HG03354 (cell line): ENCODE data around the gene LMX1B.
"Not testable (repeated sequence)": the region's sequence is repeated elsewhere in the genome, so short reads cannot be mapped to it uniquely, and the experiment has no call there.

Experiments
- ATAC-seq: cut with Tn5 transposase; IDR thresholded peaks from one replicate; pipeline ENCODE4 v1.9.1; 2021; ENCODE audit warnings: mild to moderate bottlenecking; ENCODE audit not compliant: unreplicated experiment, poor library complexity, severe bottlenecking

Gene LMX1B

DNA sequence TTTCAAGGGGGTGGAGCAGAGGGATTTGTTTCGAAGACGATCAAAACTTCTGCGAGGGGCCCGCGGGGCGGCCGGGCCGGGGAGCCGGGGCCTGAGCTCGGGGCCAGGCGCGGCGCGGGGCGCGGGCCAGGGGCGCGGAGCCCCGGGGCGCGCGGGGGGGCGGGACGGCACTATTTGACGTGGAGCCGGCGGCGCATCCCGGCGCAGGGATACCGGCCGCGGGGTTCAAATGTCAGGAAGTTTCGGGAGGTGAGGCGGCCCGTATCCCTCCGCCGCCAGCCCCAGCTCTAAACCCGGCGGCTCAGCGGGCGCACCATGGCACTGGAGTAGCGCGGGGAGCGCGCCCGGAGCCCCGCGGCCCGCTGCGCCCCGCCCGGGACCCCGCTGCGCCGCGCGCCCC, at the start of gene LMX1B:
Gene LMX1B (plus strand): TSS at position 278 of the 400 bp plus-strand sequence. CDS start 522 bp downstream, outside the sequence.
- no peak for ATAC-seq

DNA sequence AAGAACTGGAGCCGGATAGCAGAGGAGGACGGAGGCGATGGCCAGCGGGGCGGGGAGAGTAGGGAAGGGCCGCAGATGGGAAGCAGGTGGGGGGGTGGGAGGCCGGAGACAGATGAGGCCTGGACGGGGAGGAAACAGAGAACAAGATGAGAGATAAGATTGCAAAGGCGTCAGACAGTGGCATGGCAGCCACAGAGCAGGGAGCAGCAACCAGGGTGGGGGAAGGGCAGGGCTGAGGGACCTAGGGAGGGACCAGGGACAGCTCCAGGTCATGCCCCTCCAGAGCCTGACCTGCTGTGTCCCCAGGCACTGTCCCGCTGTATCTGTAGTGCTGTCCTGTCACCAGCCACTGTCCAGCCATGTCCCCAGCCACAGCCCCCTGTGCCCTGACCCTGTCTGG, 49.6 kb upstream of the LMX1B start:
- ATAC-seq: no peak

DNA sequence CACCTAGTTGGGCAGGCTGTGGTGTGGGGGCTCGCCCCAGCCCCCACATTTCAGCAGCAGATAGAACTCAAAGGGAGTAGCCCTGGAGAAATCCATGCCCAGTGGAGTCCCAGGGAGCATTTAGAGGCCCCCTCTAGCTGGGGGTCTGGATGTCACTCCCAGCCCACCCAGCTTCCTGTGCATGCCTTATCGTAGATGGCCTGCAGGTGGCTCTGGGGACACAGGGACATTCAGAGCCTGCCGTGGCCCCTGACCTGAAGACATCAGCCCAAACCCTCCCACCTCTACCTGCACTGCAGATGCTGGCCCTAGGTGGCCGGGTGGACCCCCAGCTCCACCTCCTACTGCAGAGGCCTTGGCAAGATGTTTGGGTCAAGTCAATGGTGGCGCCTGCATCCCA, 49.0 kb upstream of the LMX1B start:
- ATAC-seq: no peak

DNA sequence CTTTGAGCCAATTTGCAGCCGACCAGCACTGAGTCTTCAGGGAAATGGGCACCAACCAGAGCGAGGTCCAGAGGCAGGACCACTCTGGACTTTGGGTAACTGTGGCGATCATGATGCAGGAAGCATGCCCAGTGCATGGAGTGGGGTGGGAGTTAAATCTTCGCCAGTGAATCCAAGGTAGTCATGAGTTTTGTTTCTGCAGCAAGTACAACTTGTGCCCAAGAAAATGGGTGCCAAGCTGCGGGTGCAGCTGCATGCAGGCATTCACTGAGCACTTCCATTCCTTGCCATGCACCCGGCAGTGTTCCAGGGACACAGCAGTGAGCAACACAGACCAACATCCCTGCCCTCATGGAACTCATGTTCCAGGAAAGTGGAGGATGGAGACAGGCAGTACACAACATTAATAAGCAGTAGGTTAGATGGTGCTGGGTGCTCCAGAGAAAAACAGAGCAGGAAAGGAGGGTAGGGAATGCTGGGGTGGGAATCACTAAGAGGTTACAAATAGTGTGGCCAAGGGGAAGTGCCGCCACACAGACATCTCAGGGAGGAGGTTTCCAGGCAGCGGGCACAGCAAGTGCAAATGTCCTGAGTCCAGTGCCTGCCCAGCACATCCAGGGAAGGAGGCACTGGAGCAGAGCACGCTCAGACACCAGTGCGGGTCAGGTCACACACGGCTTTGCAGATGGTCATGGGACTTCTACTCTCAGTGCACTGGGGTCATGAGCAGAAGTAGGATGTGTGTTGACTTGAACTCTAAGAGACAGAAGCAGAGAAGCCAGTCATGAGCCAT, 48.2 kb upstream of the LMX1B start:
- ATAC-seq: no peak

DNA sequence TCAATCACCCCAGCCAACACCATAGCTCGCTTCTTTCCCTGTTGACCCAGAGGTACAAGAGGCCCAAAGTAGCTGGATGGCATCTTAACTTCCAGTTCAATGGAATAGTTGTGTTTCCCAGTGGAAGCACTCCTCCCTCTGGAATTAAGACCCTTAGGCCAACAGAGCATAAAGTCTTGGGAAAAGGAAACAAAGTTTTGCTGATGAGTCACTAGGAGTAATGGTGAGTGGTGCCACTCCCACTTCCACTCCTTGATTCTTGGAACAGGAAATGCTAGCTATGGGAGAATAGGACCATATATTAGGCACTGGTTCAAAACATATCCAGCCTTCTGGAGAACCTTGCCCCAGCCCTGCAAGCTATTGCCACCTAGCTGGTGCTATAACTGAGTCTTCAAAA, 44.7 kb upstream of the LMX1B start:
- ATAC-seq: no peak

DNA sequence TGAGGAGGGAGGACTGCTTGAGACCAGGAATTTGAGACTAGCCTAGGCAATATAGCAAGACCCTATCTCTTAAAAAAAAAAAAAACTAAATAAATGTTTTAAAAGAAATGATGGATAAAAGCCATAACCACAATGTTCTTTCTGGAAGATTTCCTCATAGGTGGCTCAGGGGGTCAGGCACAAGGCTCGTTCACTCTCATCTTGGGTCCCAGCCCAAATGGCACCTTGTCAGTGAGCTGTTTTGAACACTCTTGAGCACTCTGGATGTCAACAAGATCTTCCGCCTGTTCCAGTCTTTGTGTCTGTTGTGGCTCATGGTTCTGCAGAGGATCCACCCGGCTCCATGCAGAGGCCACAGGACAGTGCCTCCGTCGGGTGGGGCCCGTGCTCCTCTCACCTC, 35.7 kb upstream of the LMX1B start:
- no peak for ATAC-seq

DNA sequence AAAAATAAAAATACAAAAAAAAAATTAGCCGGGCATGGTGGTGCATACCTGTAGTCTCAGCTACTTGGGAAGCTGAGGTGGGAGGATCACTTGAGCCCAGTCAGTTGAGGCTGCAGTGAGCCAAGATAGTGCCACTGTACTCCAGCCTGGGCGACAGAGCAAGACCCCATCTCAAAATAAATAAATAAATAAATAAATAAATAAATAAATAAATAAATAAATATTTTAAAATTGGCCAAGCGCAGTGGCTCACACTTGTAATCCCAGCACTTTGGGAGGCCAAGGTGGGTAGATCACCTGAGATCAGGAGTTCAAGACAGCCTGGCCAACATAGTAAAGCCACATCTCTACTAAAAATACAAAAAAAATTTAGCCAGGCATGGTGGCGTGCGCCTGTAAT, 33.4 kb upstream of the LMX1B start:
- not testable (repeated sequence) for ATAC-seq

DNA sequence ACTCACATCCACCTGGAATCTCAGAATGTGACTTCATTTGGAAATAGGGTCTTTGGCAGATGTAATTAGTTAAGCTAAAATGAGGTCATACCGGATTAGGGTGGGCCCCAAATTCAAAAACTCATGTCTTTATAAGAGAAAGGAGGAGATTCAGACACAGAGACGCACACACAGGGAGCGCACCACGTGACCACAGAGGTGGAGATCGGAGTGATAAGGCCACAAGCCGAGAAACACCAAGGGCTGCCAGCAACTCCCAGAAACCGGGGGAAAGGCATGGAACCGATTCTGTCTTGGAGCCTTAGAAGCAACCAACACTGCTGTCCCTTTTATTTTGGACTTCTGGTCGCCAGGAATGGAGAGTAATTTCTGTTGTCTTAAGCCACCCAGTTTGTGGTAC, 31.8 kb upstream of the LMX1B start:
- ATAC-seq: no peak

DNA sequence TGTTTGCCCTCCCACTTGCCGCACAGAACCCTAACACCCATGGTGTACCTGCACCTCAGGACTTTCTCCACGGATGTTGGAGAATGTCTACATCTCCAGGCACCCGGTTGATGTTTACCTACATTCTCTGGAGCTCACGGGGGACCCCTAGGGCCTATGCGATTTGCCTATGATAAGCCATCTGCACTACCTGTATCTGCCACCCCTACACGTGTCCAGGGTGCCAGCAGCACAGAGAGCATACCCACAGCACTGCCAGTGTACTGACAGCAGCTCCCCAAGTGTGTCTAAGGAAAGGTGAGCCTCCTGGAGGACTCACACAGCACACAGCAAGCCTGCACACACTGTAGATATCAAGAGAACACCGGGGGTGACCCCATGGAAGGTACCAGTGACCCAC, 31.3 kb upstream of the LMX1B start:
- ATAC-seq: no peak

DNA sequence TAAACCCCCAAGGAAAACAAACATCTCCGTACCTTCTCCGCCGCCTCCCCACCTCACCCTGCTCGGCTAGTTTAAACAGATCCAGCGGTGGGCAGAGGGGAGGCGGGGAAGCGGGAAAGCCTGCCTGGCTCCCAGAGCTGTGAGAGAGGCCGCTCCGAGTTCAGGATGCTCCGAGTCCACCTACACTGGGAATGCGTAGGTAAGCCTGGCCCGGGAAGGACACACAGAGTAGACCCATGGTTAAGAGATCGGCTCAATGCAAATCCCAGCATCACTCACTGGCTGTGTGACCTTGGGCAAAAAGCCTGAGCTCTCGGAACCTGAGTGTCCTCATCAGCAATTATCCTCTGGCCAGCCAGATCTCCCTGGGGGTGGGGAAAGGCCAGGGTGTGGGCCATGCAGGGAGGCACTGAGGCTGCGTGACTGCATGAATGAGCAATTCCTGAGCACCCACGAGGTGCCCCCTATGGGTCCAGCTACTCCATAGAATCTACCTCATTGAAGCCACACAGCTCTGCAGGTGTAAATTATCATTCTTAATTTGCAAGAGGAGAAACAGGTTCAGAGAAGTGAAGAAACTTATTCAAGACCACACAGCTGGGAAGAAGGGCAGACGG, 30.5 kb upstream of the LMX1B start:
- ATAC-seq: no peak

DNA sequence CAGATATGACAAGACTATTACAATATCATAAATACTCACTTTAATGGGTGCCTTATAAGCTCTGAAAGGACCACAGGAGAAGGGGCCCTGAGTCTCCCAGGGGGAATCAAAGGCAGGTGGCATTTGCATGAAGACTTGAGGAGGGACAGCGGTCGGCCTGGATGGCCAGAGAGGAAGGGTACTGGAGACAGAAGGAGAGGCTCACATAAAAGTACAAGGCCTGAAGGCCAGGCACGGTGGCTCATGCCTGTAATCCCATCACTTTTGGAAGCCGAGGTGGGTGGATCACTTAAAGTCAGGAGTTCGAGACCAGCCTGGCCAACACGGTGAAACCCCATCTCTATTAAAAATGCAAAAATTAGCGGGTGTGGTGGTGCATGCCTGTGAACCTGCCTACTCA, 29.1 kb upstream of the LMX1B start:
- ATAC-seq: no peak

DNA sequence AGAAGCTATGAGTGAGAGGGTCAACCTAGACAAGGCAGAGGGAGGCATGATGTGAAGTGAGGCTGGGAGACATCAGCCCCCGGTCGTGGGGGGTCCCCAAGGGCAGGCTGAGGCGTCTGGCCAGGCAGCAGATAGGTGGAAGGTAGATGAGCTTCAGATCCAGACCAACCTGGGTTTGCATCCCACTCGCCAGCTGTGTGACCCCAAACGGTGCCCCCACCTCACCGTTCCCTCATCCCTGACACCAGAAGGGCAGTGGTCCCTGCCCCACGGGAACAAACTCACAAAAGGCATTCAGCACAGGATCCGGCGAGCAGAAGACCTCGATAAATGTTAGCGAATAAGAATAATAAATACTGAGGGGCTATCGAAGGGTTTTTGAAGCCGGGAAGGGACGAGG, 27.5 kb upstream of the LMX1B start:
- no peak for ATAC-seq

DNA sequence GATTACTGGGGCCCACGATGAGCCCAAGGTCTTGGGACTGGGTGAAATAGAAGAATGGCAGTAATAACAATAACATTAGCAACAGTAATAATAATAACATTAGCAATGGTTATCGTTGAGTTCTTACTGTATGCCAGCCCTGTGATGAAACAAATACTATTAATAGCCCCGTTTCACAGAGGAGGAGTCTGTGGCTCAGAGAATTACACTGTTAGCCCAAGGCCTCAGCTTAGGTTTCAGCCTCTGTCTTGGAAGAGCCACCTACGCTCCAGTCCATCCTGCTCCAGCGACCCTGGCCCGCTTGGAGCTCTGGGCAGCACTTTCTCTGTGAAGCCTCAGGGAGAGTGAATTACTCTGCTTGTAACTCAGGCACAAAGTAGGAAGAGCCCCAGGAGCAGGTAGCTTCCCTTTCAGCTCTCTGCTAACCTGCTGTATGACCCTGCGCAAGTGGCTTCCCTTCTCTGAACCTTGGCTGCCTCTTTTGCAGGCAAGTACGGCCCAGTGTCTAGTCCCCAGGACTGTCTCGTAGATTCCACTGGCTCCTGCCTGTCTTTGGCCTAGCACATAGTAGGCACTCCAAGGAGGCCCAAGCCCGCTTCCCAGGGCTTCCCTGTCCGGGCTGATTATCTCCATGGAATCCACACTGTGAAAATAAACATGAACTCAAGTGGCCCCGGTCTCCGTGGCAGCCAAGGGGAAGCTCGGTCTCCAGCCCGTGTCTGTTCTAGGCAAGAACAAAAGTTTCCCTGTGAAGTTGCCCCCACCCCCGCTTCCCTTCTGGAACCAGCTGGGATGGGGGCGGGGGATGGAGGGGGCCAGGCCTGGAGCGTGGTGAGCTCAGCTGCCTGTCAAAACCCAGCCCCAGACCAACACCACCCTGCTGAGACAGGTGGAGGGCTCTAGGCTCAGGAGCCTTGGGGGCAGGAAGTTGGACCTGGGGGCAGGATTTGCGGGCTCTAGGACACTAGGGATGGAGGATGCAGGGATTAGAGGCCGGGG, 26.2 kb upstream of the LMX1B start:
- ATAC-seq: no peak

DNA sequence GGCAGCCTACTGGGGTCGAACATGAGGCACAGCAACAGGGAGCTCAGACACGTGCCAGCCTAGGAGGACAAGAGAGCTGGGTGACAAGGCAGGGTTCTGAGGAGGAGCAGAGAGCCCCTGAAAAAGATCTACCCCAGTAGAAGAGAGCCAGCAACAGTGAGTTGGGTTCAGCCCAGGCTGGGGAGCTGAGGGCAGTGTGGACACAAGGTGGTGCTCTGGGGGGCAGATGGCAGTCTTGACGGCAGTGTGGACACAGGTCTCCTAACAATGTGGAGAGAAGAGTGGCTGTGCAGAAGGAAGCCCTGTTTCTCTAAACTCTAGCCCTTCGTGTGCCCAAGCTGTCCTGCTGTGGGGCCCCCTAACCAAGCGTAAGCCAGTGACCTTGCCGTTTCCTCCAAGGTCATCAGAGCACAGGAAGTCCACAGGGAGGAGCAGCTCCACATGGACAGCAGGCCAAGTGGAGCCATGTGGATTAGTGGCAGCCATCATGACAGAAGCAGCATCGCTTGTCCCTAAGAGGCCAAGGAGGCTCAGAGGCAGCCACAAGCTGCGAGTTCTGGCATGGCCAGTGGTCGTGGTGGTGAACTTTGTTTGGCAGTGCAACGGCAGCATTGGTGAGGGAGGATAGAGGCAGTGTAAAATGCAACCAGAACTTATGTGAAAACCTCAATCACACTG, 25.1 kb upstream of the LMX1B start:
- no peak for ATAC-seq

DNA sequence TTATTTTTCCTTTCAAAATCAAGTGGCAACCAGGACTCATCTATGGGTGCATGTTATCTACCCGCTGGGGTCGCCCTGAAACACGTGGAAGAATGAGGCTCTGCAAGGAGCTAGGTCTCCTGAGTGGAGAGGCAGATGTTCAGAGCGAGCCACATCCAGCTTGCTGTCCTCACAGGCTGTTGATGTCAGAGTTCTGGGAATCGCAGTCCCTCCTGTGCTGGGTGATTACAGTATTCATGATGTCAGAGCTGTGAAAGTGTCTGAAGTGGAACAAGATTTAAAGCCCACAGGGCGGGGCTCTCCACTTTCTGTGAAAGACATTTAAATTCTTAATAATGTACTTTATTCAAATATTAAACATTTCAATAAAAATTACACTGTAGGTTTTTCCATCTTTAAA, 24.4 kb upstream of the LMX1B start:
- ATAC-seq: no peak

DNA sequence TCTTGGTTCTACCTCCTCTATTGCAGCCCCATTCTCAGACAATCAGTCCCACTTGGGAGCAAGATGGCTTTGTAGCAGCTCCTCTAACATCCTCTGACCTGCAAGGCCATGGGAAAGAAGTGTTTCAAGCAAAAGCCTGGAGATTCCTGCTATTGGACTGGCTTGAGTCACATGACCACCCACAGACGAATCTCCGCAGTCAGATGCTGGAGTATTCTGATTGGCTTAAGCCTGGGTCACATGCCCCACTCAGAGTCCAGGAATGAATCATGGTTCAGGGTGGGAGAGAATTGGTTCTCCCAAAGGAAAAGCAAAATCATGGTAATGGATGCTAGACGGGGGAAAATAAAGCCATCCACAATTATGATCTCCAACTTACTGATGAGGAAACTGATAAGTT, 22.6 kb upstream of the LMX1B start:
- no peak for ATAC-seq

DNA sequence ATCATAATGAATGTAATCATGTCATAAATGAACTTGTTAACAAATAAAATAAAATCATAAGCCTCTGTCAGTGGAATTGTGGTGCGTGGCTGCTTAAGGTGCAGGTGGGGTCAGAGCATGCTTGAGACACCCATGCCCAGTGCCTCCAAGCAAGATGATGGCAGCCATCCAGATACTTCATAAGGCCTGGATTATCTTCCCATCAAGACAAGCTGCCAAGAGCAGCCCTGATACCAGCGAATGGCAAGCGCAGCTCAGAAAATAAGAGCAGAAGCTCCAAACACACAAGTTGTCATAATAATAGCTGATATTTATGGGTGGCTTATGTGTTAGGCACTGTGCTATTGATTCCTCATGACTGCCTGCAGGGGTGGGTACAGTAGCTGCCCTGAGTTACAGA, 21.8 kb upstream of the LMX1B start:
- no peak for ATAC-seq

DNA sequence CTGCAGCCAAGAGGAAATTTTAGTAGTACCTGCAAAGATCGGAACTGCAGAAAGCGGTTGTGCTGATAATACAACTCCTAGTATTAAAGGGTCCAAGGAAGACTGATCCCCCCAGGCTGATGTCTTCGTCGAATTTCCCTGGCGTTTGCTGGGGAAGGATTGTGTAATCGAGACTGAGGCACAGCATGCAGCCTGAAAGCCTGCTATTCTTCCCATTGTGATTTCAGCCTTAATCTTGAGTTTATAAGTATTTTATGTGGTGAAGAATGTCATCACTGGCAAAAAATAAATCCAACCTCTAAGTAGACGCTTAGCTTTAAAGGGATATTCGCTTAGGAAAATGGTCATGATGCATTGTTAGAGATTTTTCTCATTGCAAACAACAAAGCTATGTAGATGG, 21.3 kb upstream of the LMX1B start:
- ATAC-seq: no peak

DNA sequence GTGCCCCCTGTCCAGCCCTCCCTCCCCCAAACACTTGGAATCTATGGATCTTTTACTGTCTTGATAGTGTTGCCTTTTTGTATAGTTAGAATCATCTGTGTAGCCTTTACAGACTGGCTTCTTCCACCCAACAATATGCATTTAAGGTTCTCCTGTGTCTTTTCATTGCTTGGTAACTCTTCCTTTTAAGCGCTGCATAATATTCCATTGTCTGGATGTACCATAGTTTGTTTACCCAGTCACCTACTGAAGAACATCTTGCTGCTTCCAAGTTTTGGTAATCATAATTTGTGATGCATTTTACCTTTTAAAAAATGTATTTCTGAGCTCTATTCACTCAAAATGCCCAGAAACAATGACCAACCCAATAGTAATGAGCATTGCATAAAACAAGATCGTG, 17.7 kb upstream of the LMX1B start:
- ATAC-seq: no peak

DNA sequence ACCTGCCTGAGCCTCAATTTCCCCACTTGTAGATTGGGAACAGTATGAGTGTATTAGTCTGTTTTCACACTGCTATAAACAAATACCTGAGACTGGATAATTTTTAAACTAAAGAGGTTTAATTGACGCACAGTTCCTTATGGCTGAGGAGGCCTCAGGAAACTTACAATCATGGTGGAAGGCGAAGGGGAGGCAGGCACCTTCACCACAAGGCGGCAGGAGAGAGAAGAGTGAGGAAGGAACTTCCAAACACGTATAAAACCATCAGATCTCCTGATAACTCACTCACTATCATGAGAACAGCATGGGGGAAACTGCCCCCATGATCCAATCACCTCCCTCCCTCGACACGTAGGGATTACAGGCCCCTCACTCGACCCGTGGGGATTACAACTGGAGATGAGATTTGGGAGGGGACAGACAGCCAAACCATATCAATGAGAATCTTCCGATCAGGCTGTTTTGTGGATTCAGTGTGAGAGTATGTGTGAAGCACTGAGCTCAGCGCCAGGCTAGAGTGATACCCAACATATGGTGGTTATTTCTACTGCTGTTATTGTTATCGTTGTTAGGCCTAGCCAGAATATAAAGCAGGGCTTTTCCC, 14.6 kb upstream of the LMX1B start:
- no peak for ATAC-seq
